Measurements from ENCODE around the gene DNAAF5. TPM values are rescaled to one million over a fixed set of nuclear protein-coding genes. Genes with fewer than 3 reads are reported as not detected.

DNAAF5 gene
- total RNA-seq, 2 experiments from 2014 or later, result 42.6 to 58.5 TPM

DNA sequence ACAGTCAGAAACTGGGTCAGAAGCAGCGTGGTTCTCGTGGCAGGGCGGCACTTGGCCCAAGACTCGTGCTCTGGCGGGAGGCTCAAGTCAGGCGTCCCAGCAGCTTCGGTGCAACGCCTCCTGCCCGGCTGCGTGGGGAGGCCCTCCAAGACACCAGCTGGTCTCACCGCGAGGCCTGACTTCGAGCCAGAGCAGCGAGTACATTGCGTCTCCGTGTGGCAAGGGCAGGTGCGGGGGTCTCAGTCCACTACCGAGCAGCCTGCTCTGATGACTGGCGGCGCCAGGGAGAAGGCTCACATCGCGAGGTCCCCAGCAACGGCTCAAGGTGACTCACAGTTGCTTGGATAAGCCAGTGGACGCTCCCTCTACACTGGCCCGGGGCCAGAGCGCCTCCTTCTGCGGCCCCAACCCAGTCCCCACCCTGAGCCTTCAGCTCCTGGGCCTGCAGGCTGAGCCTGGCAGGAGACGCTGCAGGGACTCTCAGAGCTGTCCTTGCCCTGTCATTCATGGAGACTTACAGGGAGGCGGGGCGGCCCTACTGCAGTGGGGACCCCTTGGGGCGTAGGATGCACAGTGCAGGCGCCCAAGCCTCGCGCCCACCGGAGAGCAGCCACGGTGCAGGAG is 42.5 kb downstream of the DNAAF5 start:
- H2AFZ ChIP-seq (ENCODE audit: low read length), result no peak overlapping the region
- no TSS peak for BruUV-seq (replicated peaks)
- no peak overlapping the region for H3K4me2 ChIP-seq (ENCODE audit: low read length)
- no peak overlapping the region for H3K27ac ChIP-seq (ENCODE audit: low read depth, low read length, poor library complexity, severe bottlenecking)
- no peak for TF ChIP-seq EZH2phosphoT487 (IDR thresholded peaks at IDR 0.05; ENCODE audit: borderline replicate concordance, low read depth, low read length)
- TF ChIP-seq, protein P1, sequence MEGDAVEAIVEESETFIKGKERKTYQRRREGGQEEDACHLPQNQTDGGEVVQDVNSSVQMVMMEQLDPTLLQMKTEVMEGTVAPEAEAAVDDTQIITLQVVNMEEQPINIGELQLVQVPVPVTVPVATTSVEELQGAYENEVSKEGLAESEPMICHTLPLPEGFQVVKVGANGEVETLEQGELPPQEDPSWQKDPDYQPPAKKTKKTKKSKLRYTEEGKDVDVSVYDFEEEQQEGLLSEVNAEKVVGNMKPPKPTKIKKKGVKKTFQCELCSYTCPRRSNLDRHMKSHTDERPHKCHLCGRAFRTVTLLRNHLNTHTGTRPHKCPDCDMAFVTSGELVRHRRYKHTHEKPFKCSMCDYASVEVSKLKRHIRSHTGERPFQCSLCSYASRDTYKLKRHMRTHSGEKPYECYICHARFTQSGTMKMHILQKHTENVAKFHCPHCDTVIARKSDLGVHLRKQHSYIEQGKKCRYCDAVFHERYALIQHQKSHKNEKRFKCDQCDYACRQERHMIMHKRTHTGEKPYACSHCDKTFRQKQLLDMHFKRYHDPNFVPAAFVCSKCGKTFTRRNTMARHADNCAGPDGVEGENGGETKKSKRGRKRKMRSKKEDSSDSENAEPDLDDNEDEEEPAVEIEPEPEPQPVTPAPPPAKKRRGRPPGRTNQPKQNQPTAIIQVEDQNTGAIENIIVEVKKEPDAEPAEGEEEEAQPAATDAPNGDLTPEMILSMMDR (conservative IDR thresholded peaks at IDR 0.05; ENCODE audit: low read length), result no peak
- H3K79me2 ChIP-seq (ENCODE audit: insufficient read depth, low read depth, low read length), result no peaks in the 10 kb centered on the region
- H3K4me1 ChIP-seq (ENCODE audit: insufficient read depth, low read length, poor library complexity, severe bottlenecking), result no peaks in the 10 kb centered on the region
- H3K9me2 ChIP-seq (ENCODE audit: insufficient read depth, low read length), result no peaks in the 10 kb centered on the region
- DNase-seq (ENCODE audit: low spot score), result no peak
- intact Hi-C loops (cut with micrococcal nuclease; ENCODE audit: unreplicated experiment), result no loop called here
- no peaks in the 10 kb centered on the region for H3K9me3 ChIP-seq (ENCODE audit: low read length)
- H3K36me3 ChIP-seq (ENCODE audit: insufficient read depth, low read length), result peaks cover 68% of the 10 kb centered on the region
- CTCF ChIA-PET (ENCODE audit: unreplicated experiment), result no interaction called here
- H4K20me1 ChIP-seq (ENCODE audit: insufficient read depth, low read length), result no peaks in the 10 kb centered on the region
- H3K4me3 ChIP-seq (ENCODE audit: low read depth, low read length, poor library complexity, severe bottlenecking), result no peak overlapping the region
- POLR2A ChIA-PET, result no interaction called here

DNA sequence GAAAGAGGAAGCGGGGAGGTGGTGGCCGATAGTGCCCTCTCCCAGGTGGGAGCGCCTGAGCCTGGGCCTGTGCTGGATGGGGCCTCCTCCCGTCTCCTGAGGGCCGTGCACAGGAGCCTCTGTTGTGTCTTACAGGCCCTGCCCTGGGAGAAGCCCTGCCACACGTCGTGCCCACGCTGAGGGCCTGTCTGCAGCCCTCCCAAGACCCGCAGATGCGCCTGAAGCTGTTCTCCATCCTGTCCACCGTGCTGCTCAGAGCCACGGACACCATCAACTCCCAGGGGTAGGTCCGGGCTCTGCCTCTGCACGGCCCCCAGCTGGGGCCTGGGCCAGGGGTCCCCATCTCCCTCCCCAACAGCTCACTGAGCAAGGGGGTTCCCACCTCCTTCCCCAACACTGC is 43.8 kb downstream of the DNAAF5 start:
- no peak for TF ChIP-seq EZH2phosphoT487 (IDR thresholded peaks at IDR 0.05; ENCODE audit: borderline replicate concordance, low read depth, low read length)
- TF ChIP-seq, protein P1 (conservative IDR thresholded peaks at IDR 0.05; ENCODE audit: low read length), result no peak
- Histone ChIP-seq H2AFZ (ENCODE audit: low read length) (no peak overlapping the region), H3K4me3 (ENCODE audit: low read depth, low read length, poor library complexity, severe bottlenecking) (no peak overlapping the region), H3K4me2 (ENCODE audit: low read length) (no peak overlapping the region), H3K27ac (ENCODE audit: low read depth, low read length, poor library complexity, severe bottlenecking) (no peak overlapping the region), H3K79me2 (ENCODE audit: insufficient read depth, low read depth, low read length) (no peaks in the 10 kb centered on the region), H3K4me1 (ENCODE audit: insufficient read depth, low read length, poor library complexity, severe bottlenecking) (no peaks in the 10 kb centered on the region), H3K9me2 (ENCODE audit: insufficient read depth, low read length) (no peaks in the 10 kb centered on the region), H3K9me3 (ENCODE audit: low read length) (no peaks in the 10 kb centered on the region), H4K20me1 (ENCODE audit: insufficient read depth, low read length) (no peaks in the 10 kb centered on the region), H3K36me3 (ENCODE audit: insufficient read depth, low read length) (peaks cover 67% of the 10 kb centered on the region)
- CTCF ChIA-PET (ENCODE audit: unreplicated experiment), result no interaction called here
- POLR2A ChIA-PET, result no interaction called here
- intact Hi-C loops (cut with micrococcal nuclease; ENCODE audit: unreplicated experiment), result loop anchor here (5.0 kb wide), 1 partner anchor 448 kb away; no protein-coding TSS in a partner anchor
- no TSS peak for BruUV-seq (replicated peaks)
- no peak for DNase-seq (ENCODE audit: low spot score)

DNA sequence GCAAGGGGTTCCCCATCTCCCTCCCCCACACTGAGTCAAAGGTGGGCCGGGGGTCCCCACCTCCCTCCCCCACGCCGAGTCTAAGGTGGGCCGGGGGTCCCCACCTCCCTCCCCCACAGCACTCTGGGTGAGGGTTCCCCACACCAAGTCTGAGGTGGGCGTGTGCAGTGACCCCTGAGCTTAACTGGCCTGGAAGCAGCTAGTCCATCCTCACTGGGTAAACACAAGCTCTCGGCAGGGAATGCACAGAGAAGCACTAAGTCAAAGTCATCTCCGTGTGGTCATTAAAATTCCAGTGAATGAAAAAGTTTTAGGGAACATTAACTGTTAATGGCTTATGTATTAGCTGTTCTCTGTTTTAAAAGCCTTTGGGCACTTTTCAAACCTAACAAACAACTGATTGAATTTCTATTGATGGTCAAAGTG is 44.3 kb downstream of the DNAAF5 start:
- Histone ChIP-seq H3K9me3 (ENCODE audit: low read length) (no peaks in the 10 kb centered on the region), H3K4me1 (ENCODE audit: insufficient read depth, low read length, poor library complexity, severe bottlenecking) (no peaks in the 10 kb centered on the region), H3K27ac (ENCODE audit: low read depth, low read length, poor library complexity, severe bottlenecking) (no peak overlapping the region), H3K36me3 (ENCODE audit: insufficient read depth, low read length) (peaks cover 67% of the 10 kb centered on the region), H2AFZ (ENCODE audit: low read length) (no peak overlapping the region), H4K20me1 (ENCODE audit: insufficient read depth, low read length) (no peaks in the 10 kb centered on the region), H3K4me3 (ENCODE audit: low read depth, low read length, poor library complexity, severe bottlenecking) (no peak overlapping the region), H3K9me2 (ENCODE audit: insufficient read depth, low read length) (no peaks in the 10 kb centered on the region), H3K4me2 (ENCODE audit: low read length) (no peak overlapping the region), H3K79me2 (ENCODE audit: insufficient read depth, low read depth, low read length) (no peaks in the 10 kb centered on the region)
- intact Hi-C loops (cut with micrococcal nuclease; ENCODE audit: unreplicated experiment), result loop anchor here (5.0 kb wide), 1 partner anchor 448 kb away; no protein-coding TSS in a partner anchor
- TF ChIP-seq, protein P1 (conservative IDR thresholded peaks at IDR 0.05; ENCODE audit: low read length), result no peak
- TF ChIP-seq EZH2phosphoT487 (IDR thresholded peaks at IDR 0.05; ENCODE audit: borderline replicate concordance, low read depth, low read length), result no peak
- BruUV-seq (replicated peaks), result no TSS peak
- no peak for DNase-seq (ENCODE audit: low spot score)
- POLR2A ChIA-PET, result no interaction called here
- CTCF ChIA-PET (ENCODE audit: unreplicated experiment), result no interaction called here
